AG08396 (cell line): Measurements from ENCODE around the gene SAMD4A.

Experiments
- DNase-seq: peaks from one replicate; pipeline ENCODE4 v3.0.0; 2012; ENCODE audit warnings: low spot score, mixed read lengths

SAMD4A gene

GRCh38 chr14:54566410-54567223 lies at the start of gene SAMD4A:
TSS of gene SAMD4A (plus strand) at chr14:54567128. CDS start at chr14:54567917, 789 bp downstream.
- DNase-seq, result peak; percentile 75

GRCh38 chr14:54524410-54524809 lies 42.5 kb upstream of the SAMD4A start:
- DNase-seq, result no peak

GRCh38 chr14:54528973-54529372 lies 38.0 kb upstream of the SAMD4A start:
- DNase-seq, result no peak

- DNase-seq, result no peak
These were observed 37.1 kb upstream of the SAMD4A start for GRCh38 chr14:54529811-54530210.

- DNase-seq, result no peak
These were observed 34.6 kb upstream of the SAMD4A start for GRCh38 chr14:54532111-54533012.

- no peak for DNase-seq
These were observed 33.8 kb upstream of the SAMD4A start for GRCh38 chr14:54533100-54533499.

- DNase-seq, result no peak
These were observed 31.8 kb upstream of the SAMD4A start for GRCh38 chr14:54535126-54535525.

- DNase-seq, result no peak
These were observed 31.3 kb upstream of the SAMD4A start for GRCh38 chr14:54535646-54536045.

- no peak for DNase-seq
These were observed 29.3 kb upstream of the SAMD4A start for GRCh38 chr14:54537651-54538050.

GRCh38 chr14:54538055-54538454 lies 28.9 kb upstream of the SAMD4A start:
- no peak for DNase-seq

GRCh38 chr14:54547583-54547982 lies 19.3 kb upstream of the SAMD4A start:
- no peak for DNase-seq

GRCh38 chr14:54548491-54548890 lies 18.4 kb upstream of the SAMD4A start:
- DNase-seq, result no peak

GRCh38 chr14:54549862-54550261 lies 17.1 kb upstream of the SAMD4A start:
- DNase-seq, result no peak

- DNase-seq, result no peak
These were observed 16.4 kb upstream of the SAMD4A start for GRCh38 chr14:54550514-54550913.

- DNase-seq, result no peak
These were observed 12.5 kb upstream of the SAMD4A start for GRCh38 chr14:54554401-54554800.

- no peak for DNase-seq
These were observed 11.3 kb upstream of the SAMD4A start for GRCh38 chr14:54555651-54556050.

- no peak for DNase-seq
These were observed 10.4 kb upstream of the SAMD4A start for GRCh38 chr14:54556535-54556934.

- peak; percentile 35 for DNase-seq
These were observed 4.6 kb upstream of the SAMD4A start for GRCh38 chr14:54562334-54562733.

- peak; percentile 26 for DNase-seq
These were observed 2.7 kb upstream of the SAMD4A start for GRCh38 chr14:54564071-54564867.

- DNase-seq, result peak; percentile 59
These were observed 1.8 kb upstream of the SAMD4A start for GRCh38 chr14:54564868-54565784.

GRCh38 chr14:54565785-54566409 lies 1.0 kb upstream of the SAMD4A start:
- peak; percentile 95 for DNase-seq
